Tibial nerve (tissue), 3 donors: ENCODE measurements around the gene UBE2C.

Experiments
- CTCF ChIP-seq, 5 experiments: fragments of 200-600 bp in 3 of 5; fragments of 450-650 bp in 2 of 5; sonication (generic) in 3 of 5; IDR thresholded peaks; one replicate each; pipeline ENCODE4 v1.5.1; 2016 to 2019; ENCODE audit warnings: antibody characterized with exemption in 5 of 5, mild to moderate bottlenecking in 3 of 5, moderate library complexity in 2 of 5
- POLR2A ChIP-seq, 2 donors: fragments of 450-650 bp; IDR thresholded peaks; one replicate each; pipeline ENCODE4 v1.6.1; 2017; ENCODE audit warnings: antibody characterized with exemption in 2 of 2, mild to moderate bottlenecking in 2 of 2, moderate library complexity in 2 of 2

GRCh38 chr20:45792317-45793118 is 19.9 kb upstream of the UBE2C start:
- TF ChIP-seq CTCF (IDR thresholded peaks at IDR 0.05) = no peak
- no peak for TF ChIP-seq POLR2A (IDR thresholded peaks at IDR 0.05)
